GM21737 (cell line): ENCODE results near the gene RINL.
"Not testable (repeated sequence)": the region's sequence is repeated elsewhere in the genome, so short reads cannot be mapped to it uniquely, and the experiment has no call there.

Source experiments
- ATAC-seq: cut with Tn5 transposase; IDR thresholded peaks from one replicate; pipeline ENCODE4 v1.9.1; 2021; ENCODE audit warnings: mild to moderate bottlenecking, moderate library complexity; ENCODE audit not compliant: unreplicated experiment

The RINL gene

GRCh38 chr19:38836983-38837626, 41.0 kb downstream of the RINL start:
- ATAC-seq: no peak

- no peak for ATAC-seq
These were observed 41.7 kb downstream of the RINL start for GRCh38 chr19:38836159-38836982.

GRCh38 chr19:38834590-38834989, 43.5 kb downstream of the RINL start:
- no peak for ATAC-seq

DNA sequence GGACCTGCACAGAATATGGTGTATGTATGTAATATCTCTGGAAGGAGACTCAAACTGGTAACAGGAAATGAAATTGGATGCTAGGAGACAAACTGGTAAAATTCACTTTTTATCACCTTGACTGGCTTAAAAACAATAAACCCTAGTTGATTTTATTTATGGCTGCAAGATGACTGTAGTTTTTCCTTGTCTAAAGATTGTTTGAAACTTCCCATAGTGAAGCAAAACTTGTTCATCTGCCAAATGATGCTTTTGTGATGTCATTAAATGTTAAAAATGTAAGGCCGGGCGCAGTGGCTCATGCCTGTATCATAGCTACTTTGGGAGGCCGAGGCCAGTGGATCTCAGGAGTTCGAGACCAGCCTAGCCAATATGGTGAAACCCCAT, 44.0 kb downstream of the RINL start:
- no peak for ATAC-seq

DNA sequence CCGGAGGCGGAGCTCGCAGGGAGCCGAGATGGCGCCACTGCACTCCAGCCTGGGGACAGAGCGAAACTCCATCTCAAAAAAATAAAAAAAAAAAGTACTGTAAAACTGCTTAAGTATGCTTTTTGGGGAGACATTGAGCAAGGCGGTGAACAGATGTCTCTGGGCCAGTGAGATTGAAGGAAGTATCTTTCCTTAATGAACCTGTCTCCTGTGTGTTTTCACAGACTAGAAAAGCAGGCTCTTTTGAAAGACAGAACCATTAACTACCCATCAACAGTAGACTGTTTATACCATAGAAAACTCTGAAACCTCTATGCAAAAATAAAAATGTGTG, 45.0 kb downstream of the RINL start:
- ATAC-seq: no peak

- peak; percentile 42 for ATAC-seq
These were observed 46.9 kb downstream of the RINL start for GRCh38 chr19:38831142-38831605.

- no peak for ATAC-seq
These were observed 47.9 kb downstream of the RINL start for GRCh38 chr19:38830039-38830733.

DNA sequence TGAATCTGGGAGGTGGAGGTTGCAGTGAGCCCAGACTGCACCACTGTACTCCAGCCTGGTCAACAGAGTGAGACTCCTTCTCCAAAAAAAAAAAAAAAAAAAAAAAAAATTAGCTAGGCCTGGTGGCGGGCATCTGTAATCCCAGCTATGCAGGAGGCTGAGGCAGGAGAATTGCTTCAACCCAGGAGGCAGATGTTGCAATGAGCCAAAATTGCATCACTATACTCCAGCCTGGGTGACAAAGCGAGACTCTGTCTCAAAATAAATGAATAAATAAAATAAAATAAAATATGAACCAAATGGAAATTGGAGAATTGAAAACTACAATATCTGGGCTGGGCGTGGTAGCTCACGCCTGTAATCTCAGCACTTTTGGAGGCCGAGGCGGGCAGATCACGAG, 48.9 kb downstream of the RINL start:
- ATAC-seq: not testable (repeated sequence)

DNA sequence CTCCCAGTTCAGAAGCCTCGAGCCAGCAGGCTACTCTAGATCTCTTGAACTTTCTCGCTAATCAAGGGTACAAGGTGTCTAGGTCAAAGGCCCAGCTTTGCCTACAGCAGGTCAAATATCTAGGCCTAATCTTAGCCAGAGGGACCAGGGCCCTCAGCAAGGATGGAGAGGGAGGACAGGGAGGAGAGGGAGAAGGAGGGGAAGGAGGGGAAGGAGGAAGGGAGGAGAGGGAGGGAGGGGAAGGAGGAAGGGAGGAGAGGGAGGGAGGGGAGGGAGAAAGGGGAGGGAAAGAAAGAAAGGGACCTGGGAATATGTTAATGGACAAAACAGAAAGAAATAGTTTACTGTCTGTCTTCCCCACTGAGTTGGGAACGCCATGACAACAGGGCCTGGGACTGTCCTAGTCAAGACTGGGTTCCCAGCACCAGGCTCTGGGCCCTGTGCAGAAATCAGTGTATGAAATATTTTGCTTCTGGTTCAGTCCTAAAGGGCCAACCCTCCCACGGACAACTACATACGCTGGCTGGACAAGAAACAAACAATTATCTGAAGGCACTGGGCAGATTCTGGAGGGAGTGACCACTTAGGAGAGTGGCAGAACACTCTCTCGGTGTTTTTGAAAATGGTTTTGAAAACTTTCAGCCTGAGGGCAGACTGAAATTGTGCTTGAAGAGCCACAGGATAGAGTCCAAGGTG, 51.1 kb downstream of the RINL start:
- no peak for ATAC-seq

DNA sequence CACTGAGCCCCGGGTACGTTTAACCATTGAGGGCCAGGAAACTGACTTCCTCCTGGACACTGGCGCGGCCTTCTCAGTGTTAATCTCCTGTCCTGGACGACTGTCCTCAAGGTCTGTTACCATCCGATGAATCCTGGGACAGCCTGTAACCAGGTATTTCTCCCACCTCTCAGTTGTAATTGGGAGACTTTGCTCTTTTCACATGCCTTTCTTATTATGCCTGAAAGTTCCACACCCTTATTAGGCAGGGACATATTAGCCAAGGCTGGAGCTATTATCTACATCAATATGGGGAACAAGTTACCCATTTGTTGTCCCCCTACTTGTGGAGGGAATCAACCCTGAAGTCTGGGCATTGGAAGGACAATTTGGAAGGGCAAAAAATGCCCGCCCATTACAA, 52.1 kb downstream of the RINL start:
- ATAC-seq: not testable (repeated sequence)

GRCh38 chr19:38821230-38821825, 56.7 kb downstream of the RINL start:
- ATAC-seq: not testable (repeated sequence)

DNA sequence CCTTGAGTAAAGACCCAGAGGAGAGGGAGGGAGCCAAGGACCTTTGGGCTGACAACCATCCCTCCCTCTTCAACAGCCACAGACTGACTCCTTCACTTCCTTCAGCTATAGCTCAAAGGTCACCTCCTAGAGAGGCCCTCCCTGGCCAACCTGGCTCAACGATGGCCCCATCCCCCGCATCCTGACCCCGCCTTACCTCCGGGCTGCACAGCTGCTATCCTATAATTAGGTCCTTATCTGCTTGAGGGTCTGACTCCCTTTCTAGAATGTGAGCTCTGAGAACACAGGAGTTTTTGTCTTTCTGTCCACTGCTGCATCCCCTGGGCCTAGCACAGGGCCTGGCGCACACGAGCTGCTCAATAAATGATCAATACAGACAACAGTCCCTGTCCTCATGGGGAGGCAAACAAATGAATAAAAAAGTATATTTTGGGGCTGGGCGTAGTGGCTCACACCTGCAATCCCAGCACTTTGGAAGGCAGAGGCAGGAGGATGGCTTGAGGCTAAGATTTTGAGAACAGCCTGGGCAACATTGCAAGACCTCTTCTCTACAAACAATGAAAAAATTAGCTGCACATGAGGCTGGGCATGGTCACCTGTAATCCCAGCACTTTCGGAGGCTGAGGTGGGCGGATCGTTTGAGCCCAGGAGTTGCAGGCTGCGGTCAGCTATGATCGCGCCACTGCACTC, 58.7 kb downstream of the RINL start:
- ATAC-seq: no peak
